ENCODE measurements around the gene CHP2.
A peak's percentile ranks its signal among the peaks of the same experiment; 100 is the strongest.

CHP2 gene

GRCh38 chr16:23754594-23755483, at the start of gene CHP2:
TSS of gene CHP2 (plus strand) at chr16:23755026. CDS start at chr16:23755050, 24 bp downstream.
- TF ChIP-seq CREB1 (IDR thresholded peaks at IDR 0.05; ENCODE audit: low read depth) (no peak), TAF1 (IDR thresholded peaks at IDR 0.05; ENCODE audit: low read depth) (no peak), MAX (IDR thresholded peaks at IDR 0.05) (peak; percentile 51), RAD21 (IDR thresholded peaks at IDR 0.05; ENCODE audit: low read depth) (no peak), NFIC (IDR thresholded peaks at IDR 0.05) (peak; percentile 62; the same call in 1 of the 2 replicates), EGR1 (IDR thresholded peaks at IDR 0.05) (no peak), USF1 (IDR thresholded peaks at IDR 0.05) (no peak)

GRCh38 chr16:23705517-23705902, 49.3 kb upstream of the CHP2 start:
- TF ChIP-seq CEBPB (IDR thresholded peaks at IDR 0.05) (no peak), EP300 (IDR thresholded peaks at IDR 0.05; ENCODE audit: borderline replicate concordance) (no peak), TCF12 (IDR thresholded peaks at IDR 0.05; ENCODE audit: low read depth) (no peak), CREB1 (IDR thresholded peaks at IDR 0.05; ENCODE audit: low read depth) (no peak), RAD21 (IDR thresholded peaks at IDR 0.05; ENCODE audit: low read depth) (no peak), ZBTB7A (IDR thresholded peaks at IDR 0.05; ENCODE audit: low read depth) (no peak), TAF1 (IDR thresholded peaks at IDR 0.05; ENCODE audit: low read depth) (no peak), FOXM1 (IDR thresholded peaks at IDR 0.05; ENCODE audit: borderline replicate concordance, low read depth) (no peak), USF1 (IDR thresholded peaks at IDR 0.05) (no peak), YY1 (IDR thresholded peaks at IDR 0.05; ENCODE audit: low read depth) (no peak), TEAD4 (IDR thresholded peaks at IDR 0.05) (no peak), NFIC (IDR thresholded peaks at IDR 0.05) (no peak), REST (IDR thresholded peaks at IDR 0.05; ENCODE audit: low read depth) (no peak), MAX (IDR thresholded peaks at IDR 0.05) (no peak), EGR1 (IDR thresholded peaks at IDR 0.05) (no peak)

GRCh38 chr16:23706439-23706838, 48.4 kb upstream of the CHP2 start:
- TF ChIP-seq EP300 (IDR thresholded peaks at IDR 0.05; ENCODE audit: borderline replicate concordance): no peak
- TF ChIP-seq REST (IDR thresholded peaks at IDR 0.05; ENCODE audit: low read depth): no peak
- TF ChIP-seq EGR1 (IDR thresholded peaks at IDR 0.05): no peak
- TF ChIP-seq FOXM1 (IDR thresholded peaks at IDR 0.05; ENCODE audit: borderline replicate concordance, low read depth): no peak
- no peak for TF ChIP-seq TAF1 (IDR thresholded peaks at IDR 0.05; ENCODE audit: low read depth)

GRCh38 chr16:23709536-23709935, 45.3 kb upstream of the CHP2 start:
- TF ChIP-seq CREB1 (IDR thresholded peaks at IDR 0.05; ENCODE audit: low read depth) (no peak), USF1 (IDR thresholded peaks at IDR 0.05) (no peak), YY1 (IDR thresholded peaks at IDR 0.05; ENCODE audit: low read depth) (no peak), TCF12 (IDR thresholded peaks at IDR 0.05; ENCODE audit: low read depth) (no peak), RAD21 (IDR thresholded peaks at IDR 0.05; ENCODE audit: low read depth) (no peak), TAF1 (IDR thresholded peaks at IDR 0.05; ENCODE audit: low read depth) (no peak), NFIC (IDR thresholded peaks at IDR 0.05) (no peak), TEAD4 (IDR thresholded peaks at IDR 0.05) (no peak), REST (IDR thresholded peaks at IDR 0.05; ENCODE audit: low read depth) (no peak), ZBTB7A (IDR thresholded peaks at IDR 0.05; ENCODE audit: low read depth) (no peak), CEBPB (IDR thresholded peaks at IDR 0.05) (no peak), MAX (IDR thresholded peaks at IDR 0.05) (no peak), EGR1 (IDR thresholded peaks at IDR 0.05) (no peak), FOXM1 (IDR thresholded peaks at IDR 0.05; ENCODE audit: borderline replicate concordance, low read depth) (no peak), EP300 (IDR thresholded peaks at IDR 0.05; ENCODE audit: borderline replicate concordance) (no peak)
